Measurements from ENCODE around the gene SPARC.
"Not testable (repeated sequence)": the region's sequence is repeated elsewhere in the genome, so short reads cannot be mapped to it uniquely, and the experiment has no call there.

Gene SPARC

DNA sequence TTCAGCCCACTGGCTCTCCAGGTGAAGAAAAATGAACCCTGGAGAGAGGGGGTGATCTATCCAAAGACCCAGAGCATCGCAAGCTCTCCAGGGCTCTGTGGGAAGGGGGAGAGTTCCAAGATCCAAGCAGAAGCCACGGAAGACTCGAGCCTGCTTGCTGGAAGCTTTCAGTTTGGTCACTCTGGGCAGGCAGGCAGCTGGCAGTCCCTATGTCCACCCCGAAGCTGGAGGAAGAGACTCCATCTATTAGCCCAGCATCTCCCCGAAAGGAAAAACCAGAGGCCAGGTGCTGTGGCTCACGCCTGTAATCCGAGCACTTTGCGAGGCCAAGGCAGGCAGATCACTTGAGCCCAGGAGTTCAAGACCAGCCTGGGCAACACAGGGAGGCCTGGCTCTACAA lies 10.7 kb upstream of the SPARC start:
- H3K27me3 ChIP-seq = no peaks in the 10 kb centered on the region
- H3K4me1 ChIP-seq = peaks cover 0 to 11% (median 7%) of the 10 kb centered on the region in 10 experiments; a peak in 10 of 20 replicates
- H3K4me3 ChIP-seq = no peak overlapping the region
- no peak overlapping the region for H3K9ac ChIP-seq
- H3K27ac ChIP-seq = no peak overlapping the region
- H3K4me2 ChIP-seq = no peak overlapping the region
- no peaks in the 10 kb centered on the region for H3K36me3 ChIP-seq
- TF ChIP-seq Cebpa-rat (IDR thresholded peaks at IDR 0.05) = no peak
- no peaks in the 10 kb centered on the region for H3K9me3 ChIP-seq (replicated peaks in 1 of 11)
- no peaks in the 10 kb centered on the region for H4K20me1 ChIP-seq

DNA sequence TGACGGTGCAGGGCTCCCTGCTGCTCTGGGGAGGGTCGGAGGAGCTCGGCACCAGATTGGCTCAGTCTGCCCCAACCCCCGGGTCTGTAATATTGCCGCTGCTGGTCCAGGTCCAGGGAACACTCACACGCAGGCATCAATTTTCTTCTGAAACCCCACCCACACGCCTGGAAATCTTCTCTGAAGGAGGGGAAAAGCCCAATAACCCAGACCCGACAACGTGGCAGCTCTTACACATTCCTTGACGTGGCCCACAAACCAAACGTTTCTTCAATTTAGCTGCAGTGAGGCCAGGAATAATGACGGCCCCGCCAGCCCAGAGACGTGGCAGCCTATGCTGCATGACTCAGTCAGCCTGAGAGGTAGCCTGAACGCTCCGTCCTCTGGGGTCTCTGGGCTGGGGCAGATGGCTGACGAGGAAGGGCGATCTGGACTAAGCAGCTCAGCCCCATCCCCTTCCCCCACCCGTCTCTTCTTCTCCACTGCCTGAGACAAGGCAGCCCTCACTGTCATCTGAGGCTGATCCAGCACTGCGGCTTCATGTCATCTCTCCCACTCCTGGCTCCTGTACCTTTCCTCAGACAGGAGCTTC lies 9.9 kb upstream of the SPARC start:
- Histone ChIP-seq H3K4me2 (no peak overlapping the region), H4K20me1 (no peaks in the 10 kb centered on the region), H3K4me3 (no peak overlapping the region), H3K9ac (no peak overlapping the region), H3K36me3 (no peaks in the 10 kb centered on the region), H3K27ac (no peak overlapping the region), H3K4me1 (peaks cover 0 to 11% (median 7%) of the 10 kb centered on the region in 10 experiments; a peak in 10 of 20 replicates), H3K27me3 (no peaks in the 10 kb centered on the region), H3K9me3 (replicated peaks in 1 of 11) (no peaks in the 10 kb centered on the region)
- no peak for TF ChIP-seq Cebpa-rat (IDR thresholded peaks at IDR 0.05)

DNA sequence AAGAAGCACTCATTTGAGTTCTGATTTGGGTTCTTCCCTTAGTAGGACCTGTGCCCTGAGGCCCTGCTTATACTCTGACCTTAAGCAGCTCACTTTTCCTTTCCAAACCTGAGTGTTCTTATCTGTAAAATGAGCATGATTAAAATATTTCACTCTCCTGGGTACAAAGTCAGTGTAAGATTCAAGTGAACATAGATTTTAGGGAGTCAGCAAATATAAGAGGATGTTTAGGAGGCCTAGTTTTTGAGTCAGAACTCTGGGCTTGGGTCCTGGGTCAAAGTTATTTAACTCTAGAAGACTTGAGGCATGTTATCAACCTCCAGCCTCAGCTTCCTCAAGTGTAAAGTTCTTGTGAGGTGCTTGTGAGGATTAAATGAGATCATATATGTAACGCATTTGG lies 8.7 kb upstream of the SPARC start:
- Histone ChIP-seq H3K4me1 (peaks cover 0 to 4% (median 2%) of the 10 kb centered on the region in 10 experiments; a peak in 7 of 20 replicates), H3K4me2 (no peak overlapping the region), H3K4me3 (no peak overlapping the region), H3K27me3 (no peaks in the 10 kb centered on the region), H3K9me3 (replicated peaks in 1 of 11) (no peaks in the 10 kb centered on the region), H3K36me3 (no peaks in the 10 kb centered on the region), H3K27ac (no peak overlapping the region), H3K9ac (no peak overlapping the region), H4K20me1 (no peaks in the 10 kb centered on the region)
- no peak for TF ChIP-seq Cebpa-rat (IDR thresholded peaks at IDR 0.05)

DNA sequence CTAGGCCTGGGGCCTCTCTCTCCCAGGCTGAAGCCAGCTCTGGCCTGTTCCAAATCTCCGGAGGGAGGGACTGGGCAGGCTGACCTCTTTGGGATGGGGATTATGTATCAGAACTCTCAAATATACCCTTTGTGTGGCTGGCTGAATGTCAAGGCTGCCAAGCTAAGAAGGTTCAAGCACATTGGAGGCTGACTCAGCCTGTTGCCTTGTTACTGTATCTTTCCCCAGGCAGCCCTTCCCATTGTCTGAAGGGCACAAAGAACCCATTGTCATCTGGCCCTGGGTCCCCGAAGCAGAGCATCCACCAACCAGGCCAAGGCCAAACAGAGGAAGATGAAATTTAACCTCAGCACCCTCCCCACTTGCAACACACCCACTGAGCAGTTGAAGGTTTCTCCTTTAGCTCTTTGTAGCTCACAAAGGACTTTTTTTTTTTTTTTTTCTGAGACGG lies 7.3 kb upstream of the SPARC start:
- Histone ChIP-seq H3K27ac (no peak overlapping the region), H3K4me1 (no peaks in the 10 kb centered on the region), H3K36me3 (no peaks in the 10 kb centered on the region), H3K4me2 (no peak overlapping the region), H3K4me3 (no peak overlapping the region), H3K9me3 (replicated peaks in 1 of 11) (no peaks in the 10 kb centered on the region), H4K20me1 (no peaks in the 10 kb centered on the region), H3K9ac (no peak overlapping the region), H3K27me3 (no peaks in the 10 kb centered on the region)
- no peak for TF ChIP-seq Cebpa-rat (IDR thresholded peaks at IDR 0.05)

DNA sequence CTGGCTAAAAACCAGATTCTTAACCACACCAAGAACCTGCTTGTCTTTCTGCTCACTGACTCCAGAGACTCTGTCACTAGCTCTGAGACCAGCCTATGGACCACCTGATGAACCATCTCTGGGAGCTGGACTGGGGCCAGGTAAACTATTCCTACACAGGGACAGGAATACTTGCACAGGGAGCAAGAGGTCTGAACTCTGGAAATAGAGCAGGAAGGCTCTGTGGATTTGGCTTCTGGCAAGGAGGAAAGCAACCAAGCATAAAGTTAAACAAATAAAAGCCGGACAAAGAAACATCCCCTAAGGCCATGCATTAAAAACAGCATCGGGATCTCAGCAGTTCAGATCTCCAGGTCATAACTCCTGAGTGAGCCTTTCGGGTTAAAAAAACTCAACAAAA lies 5.6 kb upstream of the SPARC start:
- Histone ChIP-seq H3K4me1 (peaks cover under 1 to 9% (median 2%) of the 10 kb centered on the region in 10 experiments; a peak in 18 of 20 replicates), H3K4me3 (no peak overlapping the region), H3K4me2 (no peak overlapping the region), H3K27ac (no peak overlapping the region), H3K9me3 (replicated peaks in 1 of 11) (no peaks in the 10 kb centered on the region), H3K27me3 (no peaks in the 10 kb centered on the region), H3K36me3 (no peaks in the 10 kb centered on the region), H3K9ac (no peak overlapping the region), H4K20me1 (no peaks in the 10 kb centered on the region)
- no peak for TF ChIP-seq Cebpa-rat (IDR thresholded peaks at IDR 0.05)

DNA sequence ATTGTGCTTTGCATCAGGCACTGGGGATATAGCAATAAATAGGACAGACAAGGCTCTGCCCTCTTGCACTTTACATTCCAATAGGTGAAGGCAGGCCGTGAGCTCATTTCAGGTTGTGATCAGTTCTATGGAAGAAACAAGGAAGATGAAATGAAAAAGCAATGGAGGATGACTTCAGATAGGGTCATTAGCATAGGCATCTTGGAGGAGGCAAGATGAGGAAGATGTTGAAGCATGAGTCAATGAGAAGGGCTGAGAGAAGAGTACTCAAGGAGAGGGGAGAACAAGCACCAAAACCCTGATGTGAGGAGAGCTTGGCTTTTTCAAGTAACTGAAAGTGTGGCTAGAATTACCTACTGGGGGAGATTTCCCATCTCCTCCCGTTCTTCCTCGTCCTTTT lies 5.0 kb upstream of the SPARC start:
- H4K20me1 ChIP-seq = no peaks in the 10 kb centered on the region
- no peak overlapping the region for H3K4me2 ChIP-seq
- H3K36me3 ChIP-seq = no peaks in the 10 kb centered on the region
- no peak overlapping the region for H3K4me3 ChIP-seq
- H3K27me3 ChIP-seq = peaks cover 0 to under 1% (median 0%) of the 10 kb centered on the region in 11 experiments; a peak in 1 of 22 replicates
- no peaks in the 10 kb centered on the region for H3K9me3 ChIP-seq (replicated peaks in 1 of 11)
- H3K9ac ChIP-seq = no peak overlapping the region
- no peak overlapping the region for H3K27ac ChIP-seq
- H3K4me1 ChIP-seq = peaks cover 7 to 15% (median 8%) of the 10 kb centered on the region in 10 experiments
- no peak for TF ChIP-seq Cebpa-rat (IDR thresholded peaks at IDR 0.05)

DNA sequence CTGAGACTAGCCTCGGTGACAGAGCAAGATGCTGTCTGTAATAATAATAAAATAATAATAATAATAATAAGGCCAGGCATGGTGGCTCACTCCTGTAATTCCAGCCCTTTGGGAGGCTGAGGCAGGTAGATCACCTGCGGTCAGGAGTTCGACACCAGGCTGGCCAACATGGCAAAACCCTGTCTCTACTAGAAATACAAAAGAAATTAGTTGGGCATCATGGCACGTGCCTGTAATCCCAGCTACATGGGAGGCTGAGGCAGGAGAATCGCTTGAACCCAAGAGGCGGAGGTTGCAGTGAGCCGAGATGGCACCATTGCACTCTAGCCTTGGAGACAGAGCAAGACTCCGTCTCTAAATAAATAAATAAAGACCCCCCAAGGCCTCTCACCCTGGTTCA lies 2.9 kb upstream of the SPARC start:
- not testable (repeated sequence) for H3K27me3 ChIP-seq; H3K36me3 ChIP-seq; H4K20me1 ChIP-seq; H3K4me3 ChIP-seq; H3K4me2 ChIP-seq; H3K27ac ChIP-seq; H3K9ac ChIP-seq; H3K9me3 ChIP-seq (replicated peaks in 1 of 11)
- H3K4me1 ChIP-seq = peaks cover 13 to 36% (median 29%) of the 10 kb centered on the region in 10 experiments

DNA sequence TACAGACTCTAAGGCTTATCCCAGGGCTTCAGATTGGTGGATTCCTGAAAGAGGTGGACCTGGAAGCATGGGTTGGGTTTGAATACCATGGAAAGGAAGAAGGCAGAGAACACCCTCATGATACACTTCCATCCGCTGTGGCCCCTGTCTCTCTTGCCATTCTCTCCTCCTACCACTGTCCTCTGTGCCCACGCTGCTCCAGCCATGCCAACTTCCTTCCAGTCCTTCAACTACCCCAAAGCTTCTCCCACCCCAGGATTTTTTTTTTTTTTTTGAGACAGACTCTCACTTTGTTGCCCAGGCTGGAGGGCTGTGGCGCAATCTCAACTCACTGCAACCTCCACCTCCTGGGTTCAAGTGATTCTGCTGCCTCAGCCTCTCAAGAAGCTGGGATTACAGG lies 1.7 kb upstream of the SPARC start:
- Histone ChIP-seq H3K27ac (no peak overlapping the region), H4K20me1 (no peaks in the 10 kb centered on the region), H3K4me3 (no peak overlapping the region), H3K27me3 (peaks cover 0 to 9% (median 0%) of the 10 kb centered on the region in 11 experiments; a peak in 3 of 22 replicates), H3K9ac (no peak overlapping the region), H3K4me2 (no peak overlapping the region), H3K36me3 (no peaks in the 10 kb centered on the region), H3K4me1 (peaks cover 13 to 48% (median 39%) of the 10 kb centered on the region in 10 experiments), H3K9me3 (replicated peaks in 1 of 11) (no peaks in the 10 kb centered on the region)
- no peak for TF ChIP-seq Cebpa-rat (IDR thresholded peaks at IDR 0.05)

DNA sequence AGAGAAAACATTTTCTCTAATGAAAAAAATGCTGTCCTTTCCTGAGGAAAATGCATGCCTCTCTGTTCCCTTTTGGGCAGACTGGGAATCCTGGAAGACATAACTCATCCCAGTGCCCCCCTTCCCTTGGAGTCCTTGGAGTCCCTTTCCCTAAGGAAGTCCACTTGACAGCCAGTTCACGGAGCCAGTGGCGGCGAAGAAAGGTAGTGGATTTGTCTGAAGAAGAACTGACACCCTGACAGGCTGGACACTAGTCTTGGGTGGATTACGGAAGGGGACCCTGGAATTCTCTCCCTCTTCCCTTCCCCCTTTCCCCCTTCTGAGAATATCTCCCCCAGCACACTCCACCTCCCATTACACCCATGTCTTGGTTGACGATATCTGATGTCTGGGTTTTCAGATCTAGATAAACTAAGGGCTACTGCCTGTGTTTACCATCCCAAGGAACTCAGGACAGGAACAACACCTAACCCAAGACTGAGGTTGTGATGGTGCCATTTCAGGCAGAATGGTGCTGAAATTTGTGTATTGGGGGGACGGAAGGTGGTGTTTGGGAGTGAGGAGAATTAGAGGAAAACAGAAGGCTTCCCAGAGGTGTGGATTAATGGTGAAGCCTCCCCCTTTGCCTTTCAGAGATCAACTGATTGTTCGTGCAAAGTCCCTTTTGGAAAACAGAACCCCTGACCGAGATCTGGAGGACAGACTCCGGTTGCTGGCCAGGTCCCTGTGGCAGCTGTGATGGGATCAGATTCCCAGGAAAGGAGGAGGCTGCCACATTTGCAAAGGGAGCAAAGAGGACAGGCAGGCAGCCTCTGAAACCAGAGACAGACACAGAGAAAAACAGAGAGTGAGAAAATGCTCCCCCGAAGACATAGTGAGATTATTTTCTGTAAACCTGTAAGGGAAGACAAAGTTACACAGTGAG lies 704 bp downstream of the SPARC start:
- no peak for TF ChIP-seq Cebpa-rat (IDR thresholded peaks at IDR 0.05)
- Histone ChIP-seq H3K4me3 (peak overlapping the region; percentile 35 to 70 (median 58); a peak in 19 of 20 replicates), H3K4me1 (peaks cover 13 to 61% (median 49%) of the 10 kb centered on the region in 10 experiments), H3K4me2 (peak overlapping the region; percentile 69 to 92 (median 83)), H3K9me3 (replicated peaks in 1 of 11) (no peaks in the 10 kb centered on the region), H3K27ac (peak overlapping the region in 9 of 11 experiments; percentile 17 to 72 (median 59); a peak in 14 of 22 replicates), H3K36me3 (no peaks in the 10 kb centered on the region), H3K27me3 (peaks cover 0 to 9% (median 0%) of the 10 kb centered on the region in 11 experiments; a peak in 3 of 22 replicates), H4K20me1 (no peaks in the 10 kb centered on the region), H3K9ac (peak overlapping the region in 10 of 11 experiments; percentile 40 to 71 (median 66); a peak in 19 of 22 replicates)

Measured in BLaER1 treated with 17β-estradiol and CSF1 and Interleukin-3, amounts not matched to agents 10 nM and 100 nM (cell line).